GM15510 (cell line): ENCODE data around the gene ZFYVE26.

Experiments
- POLR2A ChIP-seq: IDR thresholded peaks from 3 replicates; pipeline ENCODE4 v1.6.1; 2011; ENCODE audit warnings: borderline replicate concordance; ENCODE audit not compliant: insufficient read length; ENCODE audit errors: extremely low read depth

Gene ZFYVE26

DNA sequence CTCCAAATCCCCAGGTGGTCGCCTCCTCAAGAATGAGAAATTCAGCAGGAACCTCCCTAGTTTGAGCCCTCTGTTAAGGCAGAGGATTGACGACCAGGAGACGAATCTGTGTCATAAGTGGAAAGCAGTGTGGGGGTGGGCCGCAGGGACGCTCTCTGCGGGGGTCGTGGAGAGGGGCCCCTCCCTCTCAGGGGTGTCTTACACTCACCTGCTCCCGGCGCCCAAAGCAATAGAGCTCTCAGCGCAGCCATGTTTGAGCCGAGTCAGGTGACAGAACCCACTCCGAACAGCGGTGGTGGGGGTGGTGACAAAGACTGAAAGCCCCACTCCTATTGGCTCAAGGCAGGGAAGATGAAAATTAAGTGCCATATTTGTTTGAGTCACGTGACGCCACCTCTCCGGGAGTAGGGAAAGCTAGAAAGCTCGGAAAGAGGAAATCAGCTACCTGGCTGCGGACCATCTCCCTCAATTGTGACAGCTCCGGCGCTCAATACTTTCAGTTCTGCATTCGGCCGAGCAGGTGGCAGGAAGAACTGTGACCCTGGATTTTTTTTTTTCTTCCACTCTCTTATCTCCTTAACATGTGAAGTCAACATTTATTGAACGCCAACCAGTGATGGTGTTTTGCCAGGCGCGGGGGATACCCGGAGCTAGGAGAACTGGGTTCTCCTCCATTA, at the start of gene ZFYVE26:
ZFYVE26 (minus strand) TSS at position 265 of the 677 bp plus-strand sequence. CDS start 627 bp downstream, outside the sequence.
- TF ChIP-seq POLR2A = peak; percentile 62

DNA sequence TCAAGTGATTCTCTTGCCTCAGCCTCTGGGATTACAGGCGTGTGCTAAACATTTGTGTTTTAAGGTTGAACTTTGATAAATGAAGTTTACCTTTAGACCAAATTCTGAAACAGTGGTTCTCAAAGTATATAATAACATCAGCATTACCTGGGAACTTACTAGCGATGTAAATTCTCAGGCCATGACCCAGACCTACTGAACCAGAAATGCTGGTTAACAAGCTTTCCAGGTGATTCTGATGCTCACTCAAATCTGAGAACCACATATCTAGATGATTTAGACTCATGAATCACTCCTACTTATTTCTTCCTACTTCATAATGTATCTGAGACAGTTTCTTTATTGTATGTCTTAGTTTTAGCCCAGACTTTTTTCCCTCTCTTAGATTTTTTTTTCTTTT, 46.8 kb upstream of the ZFYVE26 start:
- no peak for TF ChIP-seq POLR2A

DNA sequence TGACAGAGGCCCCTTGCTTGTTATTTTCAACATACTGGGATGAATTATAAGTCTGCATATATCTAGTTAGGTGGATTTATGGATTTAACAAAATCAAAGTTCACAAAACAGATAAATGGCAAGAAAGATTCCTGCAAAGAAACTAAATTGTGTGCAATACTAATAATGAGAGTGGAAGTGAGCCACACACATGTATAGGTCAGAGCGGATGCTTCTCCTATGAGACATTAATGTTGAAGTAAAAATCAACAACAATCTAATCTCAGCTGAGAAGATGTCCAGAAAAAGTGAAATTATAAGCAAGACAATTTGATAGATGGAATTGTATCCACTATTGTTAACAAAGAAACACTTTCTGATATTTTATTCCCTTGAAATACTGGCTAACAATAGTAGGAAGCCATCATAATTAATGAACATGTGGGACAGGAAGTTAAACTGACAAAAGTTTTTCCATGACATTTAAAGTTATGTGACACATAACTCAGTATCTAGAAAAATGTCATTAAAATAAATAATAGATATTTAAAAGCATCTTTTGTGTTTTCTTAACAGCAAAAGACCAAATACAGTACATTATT, 42.9 kb upstream of the ZFYVE26 start:
- TF ChIP-seq POLR2A = no peak

DNA sequence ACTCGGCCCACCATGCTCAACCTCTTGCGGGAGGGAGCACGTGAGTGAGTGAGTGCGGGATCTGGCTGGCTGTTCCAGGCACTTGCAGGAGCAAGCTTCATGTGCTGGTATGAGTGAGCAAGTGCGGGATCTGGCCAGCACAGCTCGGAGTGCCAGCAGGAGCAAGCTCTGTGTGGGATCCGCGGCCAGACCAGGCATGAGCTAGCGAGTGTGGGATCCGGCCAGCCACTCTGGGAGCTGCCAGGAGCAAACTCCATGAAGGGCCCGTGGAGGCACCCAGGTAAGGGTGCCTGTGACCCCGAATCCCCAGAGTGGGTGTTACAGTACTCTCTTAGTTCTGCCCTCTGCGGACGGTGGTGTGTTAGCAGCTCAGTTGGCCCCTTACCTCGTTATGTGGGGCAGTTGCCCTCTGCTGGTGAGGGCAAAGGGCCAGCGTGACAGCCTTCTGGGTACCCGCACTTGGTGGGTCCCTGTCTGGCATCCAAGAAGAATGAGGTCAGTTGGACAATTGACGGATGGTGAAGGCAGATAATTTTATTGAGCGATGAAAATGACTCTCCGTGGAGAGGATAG, 41.5 kb upstream of the ZFYVE26 start:
- TF ChIP-seq POLR2A = no peak

DNA sequence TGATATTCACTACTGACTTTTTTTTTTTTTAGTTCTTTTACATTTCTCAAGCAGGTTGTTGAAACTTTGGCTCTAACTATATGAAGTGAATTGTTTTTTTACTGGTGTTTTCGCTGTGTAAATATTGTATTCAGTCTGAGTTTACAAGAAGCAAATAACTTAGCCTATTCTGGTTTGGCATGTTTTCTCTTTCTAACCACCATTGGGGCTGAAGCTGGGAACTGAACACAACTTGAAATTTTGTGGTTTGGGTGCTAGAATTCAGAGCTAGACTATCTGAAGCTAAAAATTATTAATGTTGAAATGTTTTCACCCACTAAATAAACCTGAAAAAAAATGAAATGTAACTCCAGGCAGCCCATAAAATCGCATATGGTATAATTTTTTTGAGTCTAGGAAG, 40.4 kb upstream of the ZFYVE26 start:
- no peak for TF ChIP-seq POLR2A

DNA sequence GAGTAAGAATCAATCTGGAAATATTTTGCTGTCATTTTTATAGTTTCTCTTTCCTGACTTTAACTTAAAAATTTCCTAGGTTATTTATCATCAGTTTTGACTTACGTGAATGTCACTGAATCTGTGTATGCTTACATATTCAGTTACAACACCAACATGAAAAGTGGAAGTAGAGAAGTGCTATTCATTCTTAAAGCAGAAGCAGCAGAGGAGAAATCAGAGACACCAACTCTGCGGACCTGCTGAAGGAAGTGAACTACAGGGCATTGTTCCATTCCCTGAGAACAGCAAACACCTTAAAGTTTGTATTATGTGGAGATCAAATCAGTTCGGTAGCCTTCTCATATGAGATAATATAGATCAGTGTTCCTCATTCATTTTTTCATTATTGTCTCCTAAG, 37.3 kb upstream of the ZFYVE26 start:
- TF ChIP-seq POLR2A = no peak

DNA sequence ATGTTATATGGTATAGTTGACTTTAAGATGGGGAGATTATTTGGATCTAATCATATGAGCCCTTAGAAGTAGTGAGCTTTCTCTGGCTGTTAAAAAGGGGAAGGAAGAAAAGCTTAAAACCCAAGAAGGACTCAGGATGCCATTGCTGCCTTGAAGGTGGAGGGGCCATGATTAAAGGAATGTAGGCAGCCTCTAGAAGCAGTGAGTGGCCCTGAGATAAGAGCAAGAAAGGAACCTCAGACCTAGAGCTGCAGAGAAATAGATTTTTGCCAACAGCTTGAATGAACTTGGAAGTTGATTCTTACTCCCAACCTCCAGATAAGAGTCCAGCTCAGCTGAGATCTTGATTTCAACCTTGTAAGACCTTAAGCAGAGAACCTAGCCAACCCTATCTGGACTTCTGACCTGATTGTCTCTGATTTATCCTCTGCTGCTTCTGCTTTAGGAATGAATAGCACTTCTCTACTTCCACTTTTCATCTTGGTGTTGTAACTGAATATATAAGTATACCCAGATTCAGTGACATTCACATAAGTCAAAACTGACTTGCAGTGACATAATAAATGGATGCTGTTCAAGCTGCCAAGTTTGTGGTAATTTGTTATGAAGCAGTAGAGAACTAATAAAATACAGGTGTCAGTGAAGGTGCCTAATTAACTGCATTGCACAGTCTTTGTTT, 36.7 kb upstream of the ZFYVE26 start:
- TF ChIP-seq POLR2A = no peak

DNA sequence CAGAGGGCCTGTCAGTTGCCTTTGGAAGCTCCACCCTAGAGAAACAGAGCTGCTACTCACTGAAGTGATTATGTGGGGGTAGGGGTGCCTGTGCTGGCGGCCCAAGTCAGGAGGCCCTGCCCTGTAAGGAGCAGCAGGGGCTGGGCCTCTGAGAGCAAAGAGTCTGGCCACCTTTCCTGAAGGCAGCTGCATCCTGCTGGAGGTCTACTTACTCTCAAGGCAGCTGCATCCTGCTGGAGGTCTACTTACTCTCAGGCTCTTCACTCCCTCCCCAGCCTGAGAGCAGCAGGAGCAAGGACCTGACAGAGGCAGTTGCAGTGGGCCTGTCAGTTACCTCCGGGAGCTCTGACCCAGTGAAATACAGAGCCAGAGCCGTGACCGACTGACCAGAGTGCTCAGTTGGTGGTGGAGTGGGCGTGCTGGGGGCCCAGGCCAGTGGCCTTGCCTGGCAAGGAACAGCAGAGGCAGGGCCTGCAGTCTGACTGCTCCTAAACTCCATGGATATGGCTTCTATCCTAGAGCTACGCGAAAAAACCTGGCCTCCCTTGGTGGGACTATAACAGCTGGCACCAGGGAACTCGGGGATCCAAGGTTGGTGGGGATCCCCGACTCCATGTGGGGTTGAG, 35.5 kb upstream of the ZFYVE26 start:
- no peak for TF ChIP-seq POLR2A

DNA sequence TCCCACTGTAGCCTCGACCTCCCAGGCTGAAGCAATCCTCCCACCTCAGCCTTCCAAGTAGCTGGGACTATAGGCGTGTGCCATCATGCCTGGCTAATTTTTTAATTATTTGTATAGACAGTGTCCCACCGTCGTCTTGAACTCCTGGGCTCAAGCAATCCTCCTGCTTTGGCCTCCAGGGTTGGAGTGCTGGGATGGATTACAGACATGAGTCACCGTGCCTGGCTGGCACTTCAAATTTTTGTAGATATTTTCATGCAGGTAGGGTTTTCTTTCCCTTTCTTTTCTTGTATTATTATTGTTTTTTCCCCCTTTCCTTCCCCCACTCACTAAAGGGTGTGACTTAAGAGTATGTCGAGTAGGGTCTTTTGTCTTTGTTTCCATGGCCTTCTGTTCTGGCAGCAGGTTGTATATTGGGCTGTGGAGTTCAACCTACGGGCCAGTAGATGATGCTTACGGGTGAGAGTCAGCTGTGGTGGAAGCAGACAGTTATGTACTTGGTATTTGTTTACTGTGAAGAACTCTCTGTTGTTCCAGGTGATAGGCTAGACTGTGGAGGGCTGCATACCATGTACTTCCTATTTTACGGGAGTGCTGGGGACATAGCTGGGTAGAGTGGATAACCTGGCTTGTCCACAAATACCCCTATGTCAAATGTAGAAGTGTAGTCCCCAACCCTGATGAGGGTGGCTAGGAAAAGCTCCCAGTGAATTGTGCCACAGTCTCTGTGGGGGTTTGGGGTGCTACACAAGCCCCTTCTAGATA, 33.9 kb upstream of the ZFYVE26 start:
- TF ChIP-seq POLR2A = no peak

DNA sequence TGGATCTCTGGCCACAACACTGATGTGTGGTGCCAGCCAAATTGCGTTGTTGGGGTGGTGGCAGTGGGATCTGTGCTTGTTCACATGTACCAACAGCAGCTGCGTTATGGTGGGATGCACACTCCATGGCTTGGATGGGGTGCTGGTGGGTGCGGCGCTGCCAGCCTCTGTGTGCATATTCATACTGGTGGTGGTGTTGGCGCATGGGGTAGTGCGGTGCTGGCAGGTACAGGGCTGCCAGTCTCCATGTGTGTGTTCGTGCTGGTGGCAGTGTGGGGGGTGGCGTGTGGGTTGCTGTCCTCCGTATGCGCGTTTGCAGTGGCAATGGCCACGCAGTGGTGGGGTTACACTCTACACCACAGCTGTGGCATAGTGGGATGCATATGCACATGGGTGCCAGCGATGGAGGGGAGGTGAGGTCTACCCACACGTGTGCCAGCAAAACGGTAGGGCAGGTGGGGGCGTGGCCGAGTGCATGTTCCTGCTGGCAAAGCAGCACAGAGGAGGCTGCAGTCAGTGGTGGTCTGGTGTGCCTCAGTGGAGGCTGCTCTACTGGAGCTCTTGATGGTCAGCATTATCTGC, 29.7 kb upstream of the ZFYVE26 start:
- no peak for TF ChIP-seq POLR2A

DNA sequence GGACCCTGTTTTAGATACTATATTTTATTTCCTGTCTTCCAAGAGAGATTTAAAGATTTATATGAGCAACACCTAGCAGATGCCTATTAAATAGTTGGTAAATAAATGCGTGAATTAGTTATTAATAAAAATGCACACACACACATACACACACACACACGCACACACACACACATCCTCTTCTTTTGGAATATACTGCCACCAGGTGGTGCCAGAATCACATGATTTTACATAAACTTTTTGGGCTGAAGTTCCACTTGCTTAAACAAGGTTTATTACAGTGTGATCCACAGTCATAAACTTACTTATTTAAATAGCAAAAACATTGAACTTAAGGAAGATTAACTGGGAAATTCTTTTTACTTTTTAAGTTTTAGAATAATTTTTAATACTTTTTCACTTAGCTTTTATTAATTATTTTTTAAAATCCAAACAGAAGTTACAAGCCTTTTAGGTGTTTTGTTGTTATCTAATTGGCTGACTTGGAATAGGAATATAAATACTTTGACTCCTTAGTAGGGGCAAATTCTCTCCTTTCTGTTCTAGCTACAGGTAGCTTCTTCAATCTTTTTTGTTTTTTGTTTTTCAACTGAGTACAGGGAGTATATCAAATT, 20.7 kb upstream of the ZFYVE26 start:
- no peak for TF ChIP-seq POLR2A

DNA sequence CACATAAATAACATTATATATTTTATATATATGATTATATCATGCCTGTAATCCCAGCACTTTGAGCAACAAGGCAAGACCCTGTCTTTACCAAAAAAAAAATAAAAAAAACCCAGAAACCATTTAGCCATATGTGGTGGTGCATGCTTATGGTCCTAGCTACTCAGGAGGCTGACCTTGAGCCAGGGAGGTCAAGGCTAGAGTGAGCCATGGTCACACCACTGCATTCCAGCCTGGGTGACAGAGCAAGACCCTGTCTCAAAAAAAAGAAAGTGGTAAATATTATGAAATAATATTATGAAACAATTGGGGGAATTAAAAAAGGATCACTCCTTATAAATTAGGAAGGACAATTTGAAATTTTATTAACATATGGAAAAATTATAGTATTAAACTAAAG, 19.2 kb upstream of the ZFYVE26 start:
- TF ChIP-seq POLR2A = no peak

DNA sequence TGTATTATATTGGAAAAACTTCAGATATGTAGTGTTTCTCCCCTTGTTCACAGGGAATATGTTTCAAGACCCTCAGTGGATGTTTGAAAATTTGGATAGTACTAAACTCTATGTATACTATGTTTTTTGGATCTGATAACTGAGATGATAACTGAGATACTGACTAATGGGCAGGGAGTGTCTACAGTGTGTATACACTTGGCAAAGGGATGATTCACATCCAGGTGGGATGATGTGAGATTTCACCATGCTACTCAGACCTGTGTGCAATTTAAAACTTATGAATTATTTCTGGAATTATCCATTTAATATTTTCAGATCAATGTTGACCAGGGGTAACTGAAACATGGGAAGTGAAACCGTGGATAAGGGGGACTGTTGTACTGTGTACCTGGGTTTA, 17.0 kb upstream of the ZFYVE26 start:
- no peak for TF ChIP-seq POLR2A

DNA sequence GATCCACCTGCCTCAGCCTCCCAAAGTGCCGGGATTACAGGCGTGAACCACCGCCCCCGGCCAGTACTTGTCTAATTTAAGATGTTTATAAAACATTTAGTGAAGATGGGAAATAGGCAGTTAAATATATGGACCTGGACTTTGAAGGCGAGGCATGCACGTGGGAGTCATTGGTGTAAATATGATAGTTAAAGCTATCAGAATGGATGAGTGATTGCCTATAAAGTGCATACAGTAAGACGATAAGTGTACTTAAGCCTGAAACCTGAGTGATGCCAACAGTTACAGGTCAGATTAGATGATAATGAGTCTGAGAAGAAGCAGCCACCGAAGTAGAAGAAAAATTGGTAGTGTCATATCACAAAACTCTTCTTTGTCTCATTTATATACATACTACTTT, 14.7 kb upstream of the ZFYVE26 start:
- TF ChIP-seq POLR2A = no peak
